ENCODE data around the gene PEMT. TPM values are rescaled to one million over a fixed set of nuclear protein-coding genes. Genes with fewer than 3 reads are reported as not detected.

PEMT gene
- total and polyA plus RNA-seq, 2 of the 8 experiments (the other 6 are each of a cell fraction or from before 2014, with no cell fraction given): 42.0 to 118 TPM

DNA sequence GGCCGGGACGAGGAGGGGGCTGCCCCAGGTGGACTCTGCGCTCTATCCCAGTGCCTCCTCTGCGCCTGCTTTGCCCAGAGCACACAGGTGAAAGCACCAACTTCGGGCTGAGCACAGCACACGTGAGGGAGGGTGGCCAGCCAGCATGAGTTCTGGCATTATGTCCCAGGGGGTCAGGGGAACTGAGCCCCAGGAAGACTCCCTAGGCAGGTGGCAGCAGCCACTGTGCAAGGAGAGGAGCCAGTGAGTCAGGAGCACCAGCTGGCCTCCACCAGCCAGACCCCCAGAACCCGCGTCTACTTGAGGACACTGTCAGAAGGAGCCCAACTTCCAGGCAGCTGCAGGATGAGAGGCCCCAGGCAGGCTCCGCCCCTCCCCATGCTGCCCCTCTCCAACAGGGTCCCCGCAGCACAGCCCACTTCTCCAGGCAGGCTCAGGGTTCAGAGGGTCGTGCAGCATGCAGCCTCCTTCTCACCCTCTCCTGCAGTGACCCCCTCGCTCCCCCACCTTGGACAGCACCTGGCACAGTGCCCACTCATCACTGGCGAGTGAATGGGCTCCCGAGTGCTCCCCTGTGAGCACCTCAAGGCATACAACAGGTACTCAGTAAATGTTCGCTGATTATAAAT lies 51.1 kb downstream of the PEMT start:
- WGBS, 2 experiments (ENCODE audit: extremely low coverage in 1 of 2, insufficient coverage in 1 of 2, insufficient read length in 1 of 2, insufficient replicate concordance in 2 of 2, low coverage in 1 of 2, low lambda C conversion rate in 2 of 2, missing lambda C conversion rate in 1 of 2): 69% methylated on average over 12 of the region's 15 CpGs; no CpG with 5 or more reads in 1 of the 2 experiments
- no peak overlapping the region for H3K9ac ChIP-seq (replicated peaks in 1 of 4; ENCODE audit: extremely low read depth in 1 of 4, low read depth in 3 of 4, low read length in 3 of 4)
- no peaks in the 10 kb centered on the region for H3K23me2 ChIP-seq (ENCODE audit: low read depth, low read length)
- FAIRE-seq (no peak), DNase-seq (ENCODE audit: low read depth in 1 of 2, low spot score in 2 of 2) (no peak)
- no peak overlapping the region for H4K5ac ChIP-seq (ENCODE audit: insufficient read length, low read depth, low read length)
- H3K4me3 ChIP-seq (ENCODE audit: extremely low read depth in 1 of 4, insufficient read depth in 2 of 4, low read depth in 3 of 4, low read length in 4 of 4): no peak overlapping the region
- H3K79me2 ChIP-seq (ENCODE audit: control insufficient read depth in 1 of 2, insufficient read depth in 2 of 2, low read length in 2 of 2): no peaks in the 10 kb centered on the region
- no peak overlapping the region for H2BK12ac ChIP-seq (ENCODE audit: low read depth, low read length)
- H3K4me1 ChIP-seq (replicated peaks in 1 of 4; ENCODE audit: control insufficient read depth in 3 of 4, insufficient read depth in 4 of 4, low read length in 3 of 4): no peaks in the 10 kb centered on the region; a peak in 1 of 7 replicates
- H4K20me1 ChIP-seq (replicated peaks in 1 of 2; ENCODE audit: control insufficient read depth in 1 of 2, insufficient read depth in 2 of 2, low read length in 2 of 2): peaks cover 0 to 2% of the 10 kb centered on the region in 2 experiments
- H3K23ac ChIP-seq (ENCODE audit: insufficient read length): no peak overlapping the region
- no peak overlapping the region; the same call in 1 of the 2 replicates for H2AK5ac ChIP-seq (ENCODE audit: low read depth, low read length)
- no peak overlapping the region for H3K4ac ChIP-seq (replicated peaks; ENCODE audit: insufficient read length, low read depth, low read length)
- no peaks in the 10 kb centered on the region for H3K27me3 ChIP-seq (replicated peaks in 1 of 4; ENCODE audit: control insufficient read depth in 3 of 4, extremely low read depth in 1 of 4, insufficient read depth in 3 of 4, low read length in 3 of 4)
- H2BK15ac ChIP-seq (ENCODE audit: low read length): no peak overlapping the region
- no peak overlapping the region for H4K91ac ChIP-seq (replicated peaks; ENCODE audit: insufficient read length, low read length)
- H2BK120ac ChIP-seq (replicated peaks; ENCODE audit: low read depth, low read length): no peak overlapping the region
- H2BK5ac ChIP-seq (ENCODE audit: low read depth, low read length): no peak overlapping the region; the same call in 1 of the 2 replicates
- ChIA-PET POLR2A (ENCODE audit: partially characterized antibody) (interaction anchor here (0.6 kb wide), 1 partner anchor 16 kb away, joined by 3 read pairs; no protein-coding TSS in a partner anchor), CTCF (ENCODE audit: partially characterized antibody) (interaction anchor here (1.1 to 5.2 kb wide), 7 partner anchors 16 to 102 kb away, joined by 3 to 33 read pairs (median 3); no protein-coding TSS in a partner anchor)
- H3K79me1 ChIP-seq (ENCODE audit: low read depth, low read length): no peaks in the 10 kb centered on the region
- no peaks in the 10 kb centered on the region for H3K9me3 ChIP-seq (ENCODE audit: insufficient read depth in 2 of 2, low read depth in 1 of 2, low read length in 1 of 2)
- H2AFZ ChIP-seq (ENCODE audit: low read length): no peak overlapping the region
- no peaks in the 10 kb centered on the region for H3K36me3 ChIP-seq (ENCODE audit: control insufficient read depth in 2 of 4, insufficient read depth in 4 of 4, low read length in 3 of 4)
- TF ChIP-seq YY1 (IDR thresholded peaks at IDR 0.05; ENCODE audit: low read depth, low read length) (no peak), BACH1 (IDR thresholded peaks at IDR 0.05; ENCODE audit: low read length) (no peak), TEAD4 (IDR thresholded peaks at IDR 0.05; ENCODE audit: low read depth, low read length) (no peak), RBBP5 (IDR thresholded peaks at IDR 0.05; ENCODE audit: borderline replicate concordance, low read depth, low read length) (no peak), ASH2L (IDR thresholded peaks at IDR 0.05; ENCODE audit: low read length) (no peak)
- no peak overlapping the region for H2BK20ac ChIP-seq (ENCODE audit: low read length)
- H3K18ac ChIP-seq (ENCODE audit: extremely low read depth, low read length): no peak overlapping the region
- H3K4me2 ChIP-seq (ENCODE audit: insufficient read depth in 1 of 2, low read depth in 2 of 2, low read length in 2 of 2): no peak overlapping the region
- no peak overlapping the region; the same call in 1 of the 2 replicates for H3K27ac ChIP-seq (ENCODE audit: low read depth, low read length)
- H3K14ac ChIP-seq (ENCODE audit: insufficient read length): no peak overlapping the region
- no peak overlapping the region for H3K56ac ChIP-seq (replicated peaks; ENCODE audit: insufficient read length, low read depth, low read length)
- H4K8ac ChIP-seq (ENCODE audit: extremely low read depth, insufficient read depth, low read length): no peak overlapping the region

Data from H1 (cell line).